SHP77 treated with DMSO at 0.1 percent for 48 hours (cell line): ENCODE measurements around the gene ARL6IP5.

Source experiments
- DNase-seq: peaks from one replicate; lab custom pipeline; 2025; lab: John Stamatoyannopoulos, UW

The ARL6IP5 gene

DNA sequence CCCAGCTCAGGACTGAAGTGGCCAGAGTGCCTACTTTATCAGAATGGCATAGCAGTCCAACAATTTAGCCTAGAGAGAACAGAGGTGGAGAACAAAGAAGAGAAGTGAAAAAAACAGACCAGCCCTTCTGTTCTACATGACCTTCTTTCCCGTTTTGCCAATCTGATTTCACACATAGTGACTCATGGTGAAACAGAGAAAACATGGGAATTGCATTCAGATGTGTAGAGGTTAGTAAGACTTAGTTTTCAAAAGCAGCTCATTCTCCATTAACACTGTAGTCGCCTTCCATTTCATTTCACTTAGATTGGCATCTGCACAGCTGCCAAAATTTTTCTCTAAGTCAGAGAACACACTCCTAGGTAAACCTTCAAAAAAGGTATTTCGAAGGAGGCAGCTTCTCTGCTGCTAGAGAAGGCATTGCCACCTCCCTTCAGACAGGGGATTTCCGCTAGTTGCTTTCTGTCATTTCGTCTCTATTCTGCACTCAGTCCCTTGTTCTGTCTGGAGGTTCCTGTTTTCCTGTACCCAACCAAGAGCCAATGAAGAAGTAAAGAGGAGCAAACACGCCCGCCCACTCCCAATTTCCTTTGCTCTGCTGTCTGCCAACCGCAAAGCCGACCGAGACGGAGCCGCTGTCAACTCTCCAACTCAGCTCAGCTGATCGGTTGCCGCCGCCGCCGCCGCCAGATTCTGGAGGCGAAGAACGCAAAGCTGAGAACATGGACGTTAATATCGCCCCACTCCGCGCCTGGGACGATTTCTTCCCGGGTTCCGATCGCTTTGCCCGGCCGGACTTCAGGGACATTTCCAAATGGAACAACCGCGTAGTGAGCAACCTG is at the start of gene ARL6IP5:
Gene ARL6IP5, plus strand, starts transcription at position 612 of the 842 bp plus-strand sequence. Its CDS starts 111 bp downstream, at position 723.
- DNase-seq = peak; percentile 83

DNA sequence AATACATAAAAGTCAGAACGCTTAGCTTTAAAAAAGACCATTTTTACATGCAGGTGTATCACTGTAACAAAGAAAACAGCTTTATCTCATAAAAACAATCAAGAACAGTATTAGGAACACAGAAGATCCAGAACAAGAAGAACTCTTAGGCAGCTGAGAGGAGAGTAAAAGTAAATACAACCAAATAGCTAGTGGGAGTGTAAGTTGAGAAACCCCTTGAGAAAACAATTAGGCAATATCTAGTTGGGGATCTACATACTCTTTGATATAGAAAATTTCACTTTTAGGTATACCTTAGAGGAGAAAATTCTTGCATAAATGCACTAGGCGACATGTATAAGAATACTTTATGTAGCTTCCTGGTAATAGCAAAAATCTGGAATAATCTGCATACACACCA is 40.1 kb upstream of the ARL6IP5 start:
- no peak for DNase-seq

- DNase-seq = no peak
These were observed 35.7 kb upstream of the ARL6IP5 start for GRCh38 chr3:69048990-69049389.

- DNase-seq = no peak
These were observed 32.8 kb upstream of the ARL6IP5 start, which contains the start of gene TMF1 for GRCh38 chr3:69051756-69052471. TMF1 (minus strand) TSS chr3:69052333; CDS start chr3:69052086, 247 bp downstream.

DNA sequence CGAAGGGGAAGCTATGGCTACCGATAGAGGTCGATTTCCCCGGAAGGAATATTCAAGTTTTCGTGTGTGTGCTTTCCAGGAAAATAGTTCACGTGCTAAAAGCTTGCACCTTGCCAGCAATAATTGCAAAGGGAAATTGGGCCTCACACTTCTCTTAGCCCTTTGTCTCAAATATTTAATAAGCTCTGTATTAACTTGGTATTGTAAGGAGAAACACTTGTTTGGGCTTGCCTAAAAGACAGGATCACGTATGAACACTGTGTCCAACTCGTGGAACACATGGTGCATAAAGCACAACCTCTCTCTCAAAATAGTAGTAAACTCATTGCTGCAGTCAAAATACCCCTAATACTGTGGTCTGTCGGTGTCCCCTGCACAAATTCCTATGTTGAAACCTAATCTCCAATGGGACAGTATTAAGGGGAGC is 32.3 kb upstream of the ARL6IP5 start:
- DNase-seq = no peak

DNA sequence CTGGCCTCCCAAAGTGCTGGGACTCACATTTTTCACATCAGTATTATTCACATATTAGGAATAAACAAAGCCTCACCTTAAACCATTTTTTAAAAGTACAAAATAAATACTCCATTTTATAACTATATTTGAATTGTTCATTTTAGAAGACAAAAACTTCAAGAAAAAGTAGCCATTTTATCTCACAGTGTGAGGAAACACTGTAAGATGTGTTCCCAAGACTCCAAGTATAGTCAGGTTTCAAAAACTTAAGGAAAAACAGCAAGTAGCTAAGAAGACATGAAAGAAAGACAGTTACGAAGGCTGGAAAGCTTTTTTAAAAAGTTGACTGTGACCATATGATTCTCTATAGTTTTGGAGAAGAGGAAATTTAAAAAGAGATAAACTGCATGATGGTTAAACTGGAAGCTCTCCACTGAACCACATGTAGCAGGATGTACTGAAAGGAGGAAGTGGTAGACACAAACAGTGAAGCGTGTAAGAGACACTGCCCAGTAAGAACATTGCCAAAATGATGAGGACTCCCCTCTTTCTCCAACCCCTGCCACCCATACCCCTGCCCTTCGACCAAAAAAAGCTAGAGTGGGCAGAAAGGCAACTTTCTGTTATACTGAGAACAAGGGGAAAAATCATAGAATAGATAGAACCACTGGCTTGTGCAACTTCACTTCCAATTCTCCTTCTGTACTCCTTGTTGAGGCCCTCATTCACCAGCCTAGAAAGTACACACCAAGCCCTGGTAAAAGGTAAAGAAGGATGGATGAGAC is 26.4 kb upstream of the ARL6IP5 start:
- no peak for DNase-seq

DNA sequence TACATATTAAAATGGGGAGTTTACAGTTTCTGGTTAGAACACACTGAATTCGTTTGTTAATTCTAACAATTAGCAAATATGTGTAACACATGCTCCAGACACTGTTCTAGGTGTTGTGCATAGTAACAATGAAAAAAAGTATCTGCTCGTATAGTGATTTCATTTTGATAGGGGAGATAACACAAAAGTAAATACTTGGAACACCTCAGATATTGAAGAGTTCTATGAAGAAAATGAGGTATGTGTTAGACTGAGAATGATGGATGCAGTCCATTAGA is 25.9 kb upstream of the ARL6IP5 start:
- no peak for DNase-seq

- no peak for DNase-seq
These were observed 25.0 kb upstream of the ARL6IP5 start for GRCh38 chr3:69059688-69060087.

DNA sequence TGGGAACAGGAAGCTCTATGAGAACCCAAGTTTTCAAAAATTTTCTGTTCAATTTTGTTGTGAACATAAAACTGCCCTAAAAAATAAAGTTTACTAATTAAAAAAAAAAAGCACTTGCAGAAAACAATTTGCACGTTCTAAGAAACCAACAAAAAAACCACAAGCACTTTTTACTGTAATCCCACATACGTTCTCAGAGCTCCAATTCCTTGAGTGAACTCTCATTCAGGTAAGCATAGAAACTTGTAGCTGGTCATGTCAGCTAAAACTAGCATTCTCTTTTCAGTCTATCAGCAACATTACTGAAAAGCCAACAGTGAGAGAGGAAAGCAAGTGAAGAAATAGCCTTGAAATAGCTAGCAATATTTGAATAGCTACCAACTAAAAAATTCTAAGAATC is 21.1 kb upstream of the ARL6IP5 start:
- DNase-seq = no peak

DNA sequence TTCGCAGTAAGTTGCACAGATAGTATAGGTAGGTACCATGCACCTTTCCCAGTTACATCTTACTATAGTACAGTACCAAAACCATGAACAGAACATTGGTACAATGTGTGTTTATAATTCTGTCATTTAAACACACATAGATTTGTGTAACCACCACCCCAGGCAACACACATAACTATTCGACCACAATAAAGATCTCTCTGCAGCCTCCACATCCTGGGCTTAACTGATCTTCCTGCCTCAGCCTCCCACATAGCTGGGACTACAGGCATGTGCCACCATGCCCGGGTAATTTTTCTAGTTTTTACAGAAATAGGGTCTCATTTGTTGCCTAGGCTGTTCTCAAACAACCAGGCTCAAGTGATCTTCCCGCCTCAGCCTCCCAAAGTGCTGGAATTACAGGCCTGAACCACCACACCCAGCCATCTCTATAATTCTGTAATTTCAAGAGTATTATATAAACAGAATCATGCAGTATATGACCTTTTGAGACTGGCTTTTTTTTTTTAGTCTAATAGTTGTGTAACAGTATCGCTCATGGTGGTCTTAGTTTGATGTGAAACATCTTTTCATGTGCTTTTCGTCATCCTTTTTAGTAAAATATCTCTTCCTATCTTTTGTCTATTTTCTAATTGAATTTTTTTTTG is 19.3 kb upstream of the ARL6IP5 start:
- DNase-seq = no peak

DNA sequence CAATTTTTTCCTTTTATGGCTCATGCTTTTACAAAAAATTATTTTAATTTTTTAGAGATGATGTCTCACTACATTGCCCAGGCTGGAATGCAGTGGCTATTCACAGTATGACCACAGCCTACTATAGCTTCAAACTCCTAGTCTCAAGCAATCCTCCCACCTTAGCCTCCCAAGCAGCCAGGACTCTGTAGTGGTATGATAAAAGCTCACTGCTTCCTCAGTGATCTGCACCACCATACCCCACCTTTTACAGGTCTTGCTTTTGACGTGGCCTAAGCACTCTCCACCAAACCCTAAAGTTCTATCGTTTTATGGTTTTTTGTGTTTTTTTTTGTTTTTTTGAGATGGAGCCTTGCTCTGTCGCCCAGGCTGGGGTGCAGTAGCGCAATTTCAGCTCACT is 18.6 kb upstream of the ARL6IP5 start:
- no peak for DNase-seq

- no peak for DNase-seq
These were observed 11.8 kb upstream of the ARL6IP5 start for GRCh38 chr3:69072928-69073327.

DNA sequence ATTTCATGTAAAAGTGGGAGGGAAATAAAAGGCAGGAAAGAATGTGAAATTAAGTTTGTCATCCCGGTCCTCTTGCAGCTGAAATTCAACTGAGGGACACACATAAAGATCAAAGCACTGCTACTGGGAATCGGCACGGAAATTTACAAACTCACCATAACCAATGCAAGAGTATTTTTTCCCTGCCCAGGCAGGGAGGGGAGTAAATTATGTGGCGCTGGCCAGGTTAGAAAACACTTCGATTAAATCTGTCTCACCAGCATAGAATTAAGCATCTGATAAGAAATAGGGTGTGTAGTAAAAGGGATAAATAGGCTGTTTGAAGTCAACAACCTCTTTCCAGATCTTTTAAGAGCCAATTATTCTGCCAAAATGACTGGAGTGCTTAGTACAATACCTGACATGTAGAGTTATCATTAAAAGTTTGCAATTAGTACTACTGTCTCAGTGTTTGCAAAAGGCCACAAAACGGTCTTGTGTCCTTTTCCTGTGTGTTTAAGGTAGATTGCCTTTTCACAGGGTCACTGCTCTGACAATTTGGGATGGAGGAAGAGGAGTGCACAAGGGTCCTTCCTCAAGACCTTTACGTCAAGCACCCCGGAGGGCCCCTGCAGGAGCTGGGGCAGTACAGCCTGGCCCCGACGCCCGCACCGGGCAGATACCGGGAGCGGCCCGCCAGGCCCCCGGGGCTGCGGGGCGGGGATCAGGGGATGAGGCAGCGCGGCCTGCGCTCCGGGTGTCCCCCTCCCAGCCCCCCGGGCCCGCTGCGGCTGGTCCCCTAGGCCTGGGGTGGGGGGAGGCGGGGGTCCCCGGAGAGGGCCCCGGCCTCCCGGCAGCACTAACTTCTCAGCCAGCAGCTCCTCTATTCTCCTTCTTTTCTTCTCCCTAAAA is 5.2 kb upstream of the ARL6IP5 start:
- DNase-seq = no peak

DNA sequence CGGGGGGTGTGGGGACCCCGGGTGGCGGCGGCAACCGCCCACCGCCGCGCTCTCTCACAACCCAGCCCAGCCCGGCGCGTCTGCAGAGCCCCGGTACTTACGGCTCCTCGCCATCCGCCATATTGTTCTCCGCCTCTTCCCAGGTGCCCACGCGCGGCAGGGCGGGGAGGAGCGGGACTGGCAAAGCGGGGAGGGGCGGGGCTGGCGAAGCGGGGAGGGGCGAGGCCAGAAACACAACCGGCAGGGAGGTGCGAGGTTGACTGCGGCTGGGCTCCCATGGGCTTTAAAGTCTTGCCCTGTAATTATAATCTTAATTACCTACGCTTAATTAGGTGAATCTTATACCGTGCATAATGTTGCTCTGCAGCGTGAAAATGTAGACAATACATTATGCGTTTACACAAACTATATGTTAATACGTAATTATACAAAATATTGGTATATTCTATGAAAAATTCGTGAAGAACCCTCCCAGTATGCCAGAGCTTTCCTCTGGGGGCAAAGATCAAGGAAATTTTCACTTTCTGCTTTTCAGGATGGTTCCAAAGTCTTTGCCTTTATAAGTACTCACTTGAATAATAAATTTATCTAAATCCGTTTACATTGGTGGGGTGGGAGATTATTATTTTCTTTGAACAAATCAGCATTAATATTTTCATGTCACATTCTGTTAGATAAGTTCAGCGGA is 4.4 kb upstream of the ARL6IP5 start, which contains the start of gene UBA3:
Gene UBA3, minus strand, starts transcription at position 133 of the 688 bp plus-strand sequence. Its CDS starts 12 bp downstream, at position 121.
- peak; percentile 37 for DNase-seq

DNA sequence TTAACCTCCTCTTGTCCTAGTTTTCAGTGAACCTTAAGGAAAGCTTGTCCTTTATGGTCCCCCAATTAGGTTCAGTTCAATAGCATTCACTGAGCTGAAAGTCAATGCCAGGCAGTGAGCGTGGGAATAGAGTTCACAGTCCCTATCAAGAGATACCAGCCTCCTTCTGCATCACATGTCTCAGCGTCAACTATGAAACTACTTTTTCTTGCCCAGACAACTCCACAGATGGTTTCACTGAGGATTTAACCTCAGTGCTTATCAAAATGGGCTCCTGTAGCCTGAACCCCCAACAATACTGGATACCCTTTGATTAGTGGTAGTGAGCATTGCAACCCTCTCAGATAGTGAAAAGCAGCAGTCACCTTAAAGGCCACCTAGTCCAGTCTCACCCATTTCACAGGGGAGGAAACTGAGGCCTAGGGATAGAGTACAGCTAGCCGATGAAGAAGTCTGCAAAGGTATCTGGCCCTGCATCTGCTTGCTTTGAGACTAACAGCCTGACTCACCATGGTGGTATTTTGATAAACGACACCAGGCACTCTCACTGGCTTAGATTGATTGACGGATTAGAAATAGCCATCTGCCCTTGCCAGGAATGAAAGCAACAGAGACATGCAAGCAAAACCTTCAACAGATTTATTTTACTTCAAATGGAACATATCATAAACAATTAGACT is 3.0 kb upstream of the ARL6IP5 start:
- no peak for DNase-seq

DNA sequence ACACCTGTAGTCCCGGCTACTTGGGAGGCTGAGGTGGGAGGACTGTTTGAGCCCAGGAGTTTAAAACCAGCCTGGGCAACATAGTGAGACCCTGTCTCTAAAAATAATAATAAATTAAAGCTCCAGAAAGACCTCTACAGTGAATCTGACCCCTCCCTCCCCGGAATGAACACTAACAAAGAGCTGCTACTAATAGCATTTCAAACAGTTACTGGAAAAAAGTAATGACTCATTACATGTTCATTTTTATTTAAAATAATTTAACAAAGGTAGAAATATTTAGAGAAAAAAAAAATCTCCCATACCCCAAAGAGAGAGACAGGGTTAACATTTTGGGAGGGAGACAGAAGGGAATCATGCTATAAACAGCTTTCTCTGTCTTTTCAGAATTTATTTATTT is 2.4 kb upstream of the ARL6IP5 start:
- DNase-seq = no peak

DNA sequence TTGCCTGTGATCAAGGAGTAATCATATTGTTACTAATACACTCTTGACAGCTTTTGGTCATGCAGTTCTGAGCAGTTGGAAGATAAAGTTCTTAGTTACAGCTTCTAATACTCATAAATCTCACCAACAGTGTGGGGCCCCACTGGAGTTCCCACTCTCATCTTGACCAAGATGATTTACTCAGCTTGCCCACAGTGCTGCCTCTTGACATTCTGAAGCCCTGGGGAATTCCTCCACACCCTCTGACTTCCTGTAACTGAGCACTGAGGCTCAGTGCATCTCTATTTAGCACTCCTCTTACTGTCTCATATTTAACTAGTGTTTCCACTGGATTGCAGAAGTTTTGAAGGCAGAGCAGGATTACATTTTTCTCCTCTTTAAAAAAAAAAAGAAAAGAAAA is 1.9 kb upstream of the ARL6IP5 start:
- DNase-seq = no peak

GRCh38 chr3:69085168-69085832 is 563 bp downstream of the ARL6IP5 start:
- DNase-seq = no peak
